Progenitor cell of endocrine pancreas (in vitro differentiated cells): ENCODE data around the gene MRPL16. TPM values are rescaled to one million over a fixed set of nuclear protein-coding genes. Genes with fewer than 3 reads are reported as not detected.
"Not testable (repeated sequence)": the region's sequence is repeated elsewhere in the genome, so short reads cannot be mapped to it uniquely, and the experiment has no call there.

Source experiments
- DNase-seq: peaks from one replicate; pipeline ENCODE4 v3.0.0; 2021; ENCODE audit warnings: low spot score; ENCODE audit not compliant: unreplicated experiment
- H3K27ac Mint-ChIP-seq: 2 replicates; pipeline ENCODE4 v1.8.0; 2021; ENCODE audit warnings: mild to moderate bottlenecking, moderate library complexity, mixed read lengths
- H3K27me3 Mint-ChIP-seq: 2 replicates; pipeline ENCODE4 v1.8.0; 2021; ENCODE audit warnings: mixed read lengths
- H3K36me3 Mint-ChIP-seq: 2 replicates; pipeline ENCODE4 v1.8.0; 2022; ENCODE audit warnings: mixed read lengths; ENCODE audit not compliant: insufficient read depth
- H3K4me1 Mint-ChIP-seq: 2 replicates; pipeline ENCODE4 v1.8.0; 2021; ENCODE audit warnings: low read depth, mixed read lengths
- H3K4me3 Mint-ChIP-seq: 2 replicates; pipeline ENCODE4 v1.8.0; 2021; ENCODE audit warnings: low read depth, mild to moderate bottlenecking, moderate library complexity, mixed read lengths
- H3K9me3 Mint-ChIP-seq: 2 replicates; pipeline ENCODE4 v1.8.0; 2021; ENCODE audit warnings: low read depth, mixed read lengths
- total RNA-seq: library from RNA; stranded (reverse); gene quantifications from 2 replicates; pipeline ENCODE4 v1.2.1, GENCODE V29; 2021
- TF ChIP-seq, protein P1 (sequence below): fragments of 200-600 bp; sonication (generic); IDR thresholded peaks from one replicate; pipeline ENCODE4 v1.5.0; 2021; ENCODE audit warnings: antibody characterized with exemption, mild to moderate bottlenecking; ENCODE audit not compliant: unreplicated experiment

The MRPL16 gene
- total RNA-seq, 1 donor from 2014 or later = 44.7 TPM

DNA sequence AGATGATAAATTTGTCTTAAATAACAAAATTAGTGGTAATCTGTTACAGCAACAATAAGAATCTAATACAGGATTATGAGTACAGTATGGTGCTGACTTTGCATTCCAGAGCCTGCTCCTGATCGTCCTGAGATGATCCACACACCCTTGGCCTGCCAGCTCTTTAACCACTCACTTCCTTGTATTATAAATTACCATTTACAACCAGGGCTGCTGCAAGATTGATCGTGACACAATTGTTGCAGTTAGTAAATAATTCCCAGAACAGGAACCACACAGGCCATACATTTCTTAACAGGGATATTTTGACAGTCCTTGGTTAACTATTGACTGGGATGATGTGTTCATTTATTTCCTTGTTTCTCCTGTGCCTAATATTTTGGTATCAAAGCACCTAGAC, 38.6 kb upstream of the MRPL16 start:
- Mint-ChIP-seq H3K36me3 (peaks cover 1% of the 10 kb centered on the region), H3K27me3 (no peaks in the 10 kb centered on the region), H3K9me3 (peaks cover 5% of the 10 kb centered on the region), H3K27ac (peak overlapping the region; percentile 87), H3K4me1 (peaks cover 36% of the 10 kb centered on the region), H3K4me3 (no peak overlapping the region)
- TF ChIP-seq, protein P1, sequence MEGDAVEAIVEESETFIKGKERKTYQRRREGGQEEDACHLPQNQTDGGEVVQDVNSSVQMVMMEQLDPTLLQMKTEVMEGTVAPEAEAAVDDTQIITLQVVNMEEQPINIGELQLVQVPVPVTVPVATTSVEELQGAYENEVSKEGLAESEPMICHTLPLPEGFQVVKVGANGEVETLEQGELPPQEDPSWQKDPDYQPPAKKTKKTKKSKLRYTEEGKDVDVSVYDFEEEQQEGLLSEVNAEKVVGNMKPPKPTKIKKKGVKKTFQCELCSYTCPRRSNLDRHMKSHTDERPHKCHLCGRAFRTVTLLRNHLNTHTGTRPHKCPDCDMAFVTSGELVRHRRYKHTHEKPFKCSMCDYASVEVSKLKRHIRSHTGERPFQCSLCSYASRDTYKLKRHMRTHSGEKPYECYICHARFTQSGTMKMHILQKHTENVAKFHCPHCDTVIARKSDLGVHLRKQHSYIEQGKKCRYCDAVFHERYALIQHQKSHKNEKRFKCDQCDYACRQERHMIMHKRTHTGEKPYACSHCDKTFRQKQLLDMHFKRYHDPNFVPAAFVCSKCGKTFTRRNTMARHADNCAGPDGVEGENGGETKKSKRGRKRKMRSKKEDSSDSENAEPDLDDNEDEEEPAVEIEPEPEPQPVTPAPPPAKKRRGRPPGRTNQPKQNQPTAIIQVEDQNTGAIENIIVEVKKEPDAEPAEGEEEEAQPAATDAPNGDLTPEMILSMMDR = no peak
- no peak for DNase-seq

DNA sequence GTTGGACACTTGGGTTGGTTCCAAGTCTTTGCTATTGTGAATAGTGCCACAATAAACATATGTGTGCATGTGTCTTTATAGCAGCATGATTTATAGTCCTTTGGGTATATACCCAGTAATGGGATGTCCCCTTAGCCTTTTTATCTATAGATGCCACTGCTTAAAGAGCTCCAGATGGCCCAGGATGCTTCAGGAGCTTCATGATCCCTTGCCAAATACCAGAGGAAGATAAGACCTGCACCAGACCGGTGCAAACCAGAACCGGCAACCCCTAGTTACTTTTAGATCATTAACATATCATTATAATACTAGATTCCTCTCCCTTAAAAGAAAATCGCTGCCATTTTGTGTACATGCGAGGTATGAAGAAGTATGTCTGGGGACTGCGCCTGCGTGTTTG, 37.9 kb upstream of the MRPL16 start:
- H3K27ac Mint-ChIP-seq = peak overlapping the region; percentile 87
- H3K36me3 Mint-ChIP-seq, DNase-seq, H3K27me3 Mint-ChIP-seq, H3K4me3 Mint-ChIP-seq, H3K9me3 Mint-ChIP-seq: not testable (repeated sequence)
- peaks cover 38% of the 10 kb centered on the region for H3K4me1 Mint-ChIP-seq

GRCh38 chr11:59847626-59848025, 37.0 kb upstream of the MRPL16 start:
- Mint-ChIP-seq H3K9me3 (peaks cover 5% of the 10 kb centered on the region), H3K36me3 (peaks cover 3% of the 10 kb centered on the region), H3K27ac (peak overlapping the region; percentile 22), H3K4me3 (no peak overlapping the region), H3K27me3 (no peaks in the 10 kb centered on the region), H3K4me1 (peaks cover 38% of the 10 kb centered on the region)
- no peak for DNase-seq
- TF ChIP-seq, protein P1 = no peak

GRCh38 chr11:59846556-59846955, 36.0 kb upstream of the MRPL16 start:
- TF ChIP-seq, protein P1 = no peak
- Mint-ChIP-seq H3K27ac (peak overlapping the region; percentile 89), H3K36me3 (peaks cover 3% of the 10 kb centered on the region), H3K4me1 (peaks cover 38% of the 10 kb centered on the region), H3K4me3 (no peak overlapping the region), H3K27me3 (no peaks in the 10 kb centered on the region), H3K9me3 (peaks cover 9% of the 10 kb centered on the region)
- DNase-seq = no peak

DNA sequence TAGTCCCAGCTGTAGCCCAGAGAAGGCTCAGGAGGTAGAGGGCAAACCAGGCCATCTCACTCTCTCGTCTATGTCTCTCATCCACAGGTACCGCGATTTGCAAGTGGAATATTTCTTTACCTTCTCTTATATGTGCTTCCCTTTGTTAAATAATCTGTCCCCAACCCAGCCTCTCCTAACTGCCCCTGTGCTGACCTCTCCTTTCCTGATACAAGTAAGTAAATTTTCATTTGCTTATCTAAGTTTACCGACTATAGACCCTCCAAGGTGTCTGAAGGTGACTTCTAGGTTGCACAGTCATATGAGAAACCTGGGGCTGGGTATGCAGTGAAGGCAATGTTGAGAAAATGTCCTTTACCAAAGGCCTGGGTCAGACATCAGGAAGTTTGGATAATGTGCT, 34.8 kb upstream of the MRPL16 start, which contains the start of gene CBLIF:
Gene CBLIF (minus strand): TSS at position 101 of the 400 bp plus-strand sequence. CDS start 46 bp downstream, at position 55.
- peaks cover 2% of the 10 kb centered on the region for H3K36me3 Mint-ChIP-seq
- H3K27me3 Mint-ChIP-seq = no peaks in the 10 kb centered on the region
- H3K4me3 Mint-ChIP-seq = peak within 1 kb of the TSS; percentile 30
- H3K4me1 Mint-ChIP-seq = peaks cover 40% of the 10 kb centered on the region
- TF ChIP-seq, protein P1 = no peak
- peaks cover 7% of the 10 kb centered on the region for H3K9me3 Mint-ChIP-seq
- no peak for DNase-seq
- H3K27ac Mint-ChIP-seq = peak within 1 kb of the TSS; percentile 89

- TF ChIP-seq, protein P1 = no peak
- peaks cover 2% of the 10 kb centered on the region for H3K36me3 Mint-ChIP-seq
- H3K4me3 Mint-ChIP-seq = no peak overlapping the region
- H3K9me3 Mint-ChIP-seq = peaks cover 5% of the 10 kb centered on the region
- no peak for DNase-seq
- H3K4me1 Mint-ChIP-seq = peaks cover 42% of the 10 kb centered on the region
- H3K27ac Mint-ChIP-seq = peak overlapping the region; percentile 31
- no peaks in the 10 kb centered on the region for H3K27me3 Mint-ChIP-seq
These were observed 31.7 kb upstream of the MRPL16 start for GRCh38 chr11:59842316-59842715.
